ENCODE results near the gene ZNF581. TPM values are rescaled to one million over a fixed set of nuclear protein-coding genes. Genes with fewer than 3 reads are reported as not detected.

The ZNF581 gene
- total RNA-seq, 1 donor from 2014 or later: 38.8 TPM

DNA sequence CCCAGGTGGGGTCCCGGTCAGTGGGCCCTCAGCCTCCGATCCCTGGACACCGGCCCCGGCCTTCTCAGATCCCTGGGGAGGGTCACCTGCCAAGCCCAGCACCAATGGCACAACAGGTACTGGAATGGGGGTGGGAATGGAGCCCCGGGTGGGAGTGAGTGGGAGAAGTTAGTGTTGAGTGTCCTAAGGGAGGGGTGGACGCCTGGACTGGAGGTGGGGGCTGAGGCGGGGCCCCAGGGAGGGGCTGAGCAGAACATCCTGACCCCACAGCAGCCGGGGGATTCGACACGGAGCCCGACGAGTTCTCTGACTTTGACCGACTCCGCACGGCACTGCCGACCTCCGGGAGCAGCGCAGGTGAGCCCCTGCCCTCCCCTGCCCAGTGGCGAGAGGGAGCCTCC lies 49.2 kb downstream of the ZNF581 start:
- H3K4me3 Mint-ChIP-seq (ENCODE audit: low read depth): no peak overlapping the region
- no peaks in the 10 kb centered on the region for H3K9me3 Mint-ChIP-seq (ENCODE audit: low read depth)
- no peaks in the 10 kb centered on the region for H3K27me3 Mint-ChIP-seq
- TF ChIP-seq, protein P1, sequence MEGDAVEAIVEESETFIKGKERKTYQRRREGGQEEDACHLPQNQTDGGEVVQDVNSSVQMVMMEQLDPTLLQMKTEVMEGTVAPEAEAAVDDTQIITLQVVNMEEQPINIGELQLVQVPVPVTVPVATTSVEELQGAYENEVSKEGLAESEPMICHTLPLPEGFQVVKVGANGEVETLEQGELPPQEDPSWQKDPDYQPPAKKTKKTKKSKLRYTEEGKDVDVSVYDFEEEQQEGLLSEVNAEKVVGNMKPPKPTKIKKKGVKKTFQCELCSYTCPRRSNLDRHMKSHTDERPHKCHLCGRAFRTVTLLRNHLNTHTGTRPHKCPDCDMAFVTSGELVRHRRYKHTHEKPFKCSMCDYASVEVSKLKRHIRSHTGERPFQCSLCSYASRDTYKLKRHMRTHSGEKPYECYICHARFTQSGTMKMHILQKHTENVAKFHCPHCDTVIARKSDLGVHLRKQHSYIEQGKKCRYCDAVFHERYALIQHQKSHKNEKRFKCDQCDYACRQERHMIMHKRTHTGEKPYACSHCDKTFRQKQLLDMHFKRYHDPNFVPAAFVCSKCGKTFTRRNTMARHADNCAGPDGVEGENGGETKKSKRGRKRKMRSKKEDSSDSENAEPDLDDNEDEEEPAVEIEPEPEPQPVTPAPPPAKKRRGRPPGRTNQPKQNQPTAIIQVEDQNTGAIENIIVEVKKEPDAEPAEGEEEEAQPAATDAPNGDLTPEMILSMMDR (IDR thresholded peaks at IDR 0.05; ENCODE audit: unreplicated experiment): no peak
- no peaks in the 10 kb centered on the region for H3K4me1 Mint-ChIP-seq (ENCODE audit: low read depth)
- H3K27ac Mint-ChIP-seq: no peak overlapping the region
- H3K36me3 Mint-ChIP-seq (ENCODE audit: insufficient read depth): peaks cover 8% of the 10 kb centered on the region
- DNase-seq (ENCODE audit: low spot score, unreplicated experiment): no peak

GRCh38 chr19:55693336-55693974 lies 50.0 kb downstream of the ZNF581 start:
- H3K27me3 Mint-ChIP-seq: no peaks in the 10 kb centered on the region
- H3K9me3 Mint-ChIP-seq (ENCODE audit: low read depth): no peaks in the 10 kb centered on the region
- no peak overlapping the region for H3K27ac Mint-ChIP-seq
- DNase-seq (ENCODE audit: low spot score, unreplicated experiment): no peak
- peaks cover 9% of the 10 kb centered on the region for H3K36me3 Mint-ChIP-seq (ENCODE audit: insufficient read depth)
- no peaks in the 10 kb centered on the region for H3K4me1 Mint-ChIP-seq (ENCODE audit: low read depth)
- TF ChIP-seq, protein P1 (IDR thresholded peaks at IDR 0.05; ENCODE audit: unreplicated experiment): no peak
- no peak overlapping the region for H3K4me3 Mint-ChIP-seq (ENCODE audit: low read depth)

- peaks cover 11% of the 10 kb centered on the region for H3K36me3 Mint-ChIP-seq (ENCODE audit: insufficient read depth)
- no peak overlapping the region for H3K27ac Mint-ChIP-seq
- TF ChIP-seq, protein P1 (IDR thresholded peaks at IDR 0.05; ENCODE audit: unreplicated experiment): no peak
- no peaks in the 10 kb centered on the region for H3K27me3 Mint-ChIP-seq
- no peak for DNase-seq (ENCODE audit: low spot score, unreplicated experiment)
- H3K4me1 Mint-ChIP-seq (ENCODE audit: low read depth): no peaks in the 10 kb centered on the region
- no peaks in the 10 kb centered on the region for H3K9me3 Mint-ChIP-seq (ENCODE audit: low read depth)
- no peak overlapping the region for H3K4me3 Mint-ChIP-seq (ENCODE audit: low read depth)
Measured at GRCh38 chr19:55694241-55694655, 50.8 kb downstream of the ZNF581 start.

- H3K4me3 Mint-ChIP-seq (ENCODE audit: low read depth): no peak overlapping the region
- H3K4me1 Mint-ChIP-seq (ENCODE audit: low read depth): no peaks in the 10 kb centered on the region
- DNase-seq (ENCODE audit: low spot score, unreplicated experiment): no peak
- no peaks in the 10 kb centered on the region for H3K9me3 Mint-ChIP-seq (ENCODE audit: low read depth)
- H3K27me3 Mint-ChIP-seq: no peaks in the 10 kb centered on the region
- TF ChIP-seq, protein P1 (IDR thresholded peaks at IDR 0.05; ENCODE audit: unreplicated experiment): no peak
- peaks cover 12% of the 10 kb centered on the region for H3K36me3 Mint-ChIP-seq (ENCODE audit: insufficient read depth)
- H3K27ac Mint-ChIP-seq: no peak overlapping the region
Measured at GRCh38 chr19:55694656-55695491, 51.4 kb downstream of the ZNF581 start.

Other genes starting within 250 kb of the ZNF581 start
- 69.9 and 77.2 TPM in 2 replicates for gene UBE2S, start 235.9 kb upstream of the ZNF581 start, total RNA-seq
- gene SHISA7, start 200.3 kb upstream of the ZNF581 start, total RNA-seq: 0.10 TPM in 1 of 2 replicates, not detected in the other
- 36.3 and 36.6 TPM in 2 replicates for gene ISOC2, start 182.0 kb upstream of the ZNF581 start, total RNA-seq
- not detected in 2 replicates for gene C19orf85, start 178.9 kb upstream of the ZNF581 start, total RNA-seq
- gene ZNF628, start 167.0 kb upstream of the ZNF581 start, total RNA-seq: 12.9 and 16.8 TPM in 2 replicates
- 62.6 and 69.7 TPM in 2 replicates for gene NAT14, start 158.5 kb upstream of the ZNF581 start, total RNA-seq
- 1.1 and 1.6 TPM in 2 replicates for gene SSC5D, start 155.2 kb upstream of the ZNF581 start, total RNA-seq
- gene SBK2, start 106.5 kb upstream of the ZNF581 start, total RNA-seq: 1.9 and 2.3 TPM in 2 replicates
- gene SBK3, start 98.1 kb upstream of the ZNF581 start, total RNA-seq: 0.64 TPM in 1 of 2 replicates, not detected in the other
- gene ZNF579, start 62.8 kb upstream of the ZNF581 start, total RNA-seq: 26.6 and 29.1 TPM in 2 replicates
- 35.5 and 39.0 TPM in 2 replicates for gene FIZ1, start 44.1 kb upstream of the ZNF581 start, total RNA-seq
- 7.9 and 8.5 TPM in 2 replicates for gene ZNF524, start 43.4 kb upstream of the ZNF581 start, total RNA-seq
- gene ZNF865, start 38.0 kb upstream of the ZNF581 start, total RNA-seq: 19.0 and 19.9 TPM in 2 replicates
- 14.6 and 15.3 TPM in 2 replicates for gene ZNF784, start 19.1 kb upstream of the ZNF581 start, total RNA-seq
- 45.9 and 46.2 TPM in 2 replicates for gene ZNF580, start 2.6 kb upstream of the ZNF581 start, total RNA-seq
- 23.0 and 23.9 TPM in 2 replicates for gene CCDC106, start 4.6 kb downstream of the ZNF581 start, total RNA-seq
- gene U2AF2, start 11.4 kb downstream of the ZNF581 start, total RNA-seq: 275 and 281 TPM in 2 replicates
- gene EPN1, start 31.6 kb downstream of the ZNF581 start, total RNA-seq: 115 and 118 TPM in 2 replicates
- gene NLRP9, start 94.8 kb downstream of the ZNF581 start, total RNA-seq: not detected in 2 replicates
- gene RFPL4A, start 115.4 kb downstream of the ZNF581 start, total RNA-seq: not detected in 2 replicates
- gene RFPL4AL1, start 125.5 kb downstream of the ZNF581 start, total RNA-seq: not detected in 2 replicates
- not detected in 2 replicates for gene NLRP11, start 188.3 kb downstream of the ZNF581 start, total RNA-seq
- not detected in 2 replicates for gene NLRP4, start 192.9 kb downstream of the ZNF581 start, total RNA-seq